GM18519 (cell line): Measurements from ENCODE around the gene SLC19A1.
"Not testable (repeated sequence)": the region's sequence is repeated elsewhere in the genome, so short reads cannot be mapped to it uniquely, and the experiment has no call there.

Experiments used
- ATAC-seq: cut with Tn5 transposase; IDR thresholded peaks from one replicate; pipeline ENCODE4 v1.9.1; 2021; ENCODE audit warnings: mild to moderate bottlenecking, moderate library complexity; ENCODE audit not compliant: unreplicated experiment, low FRiP score

The SLC19A1 gene

DNA sequence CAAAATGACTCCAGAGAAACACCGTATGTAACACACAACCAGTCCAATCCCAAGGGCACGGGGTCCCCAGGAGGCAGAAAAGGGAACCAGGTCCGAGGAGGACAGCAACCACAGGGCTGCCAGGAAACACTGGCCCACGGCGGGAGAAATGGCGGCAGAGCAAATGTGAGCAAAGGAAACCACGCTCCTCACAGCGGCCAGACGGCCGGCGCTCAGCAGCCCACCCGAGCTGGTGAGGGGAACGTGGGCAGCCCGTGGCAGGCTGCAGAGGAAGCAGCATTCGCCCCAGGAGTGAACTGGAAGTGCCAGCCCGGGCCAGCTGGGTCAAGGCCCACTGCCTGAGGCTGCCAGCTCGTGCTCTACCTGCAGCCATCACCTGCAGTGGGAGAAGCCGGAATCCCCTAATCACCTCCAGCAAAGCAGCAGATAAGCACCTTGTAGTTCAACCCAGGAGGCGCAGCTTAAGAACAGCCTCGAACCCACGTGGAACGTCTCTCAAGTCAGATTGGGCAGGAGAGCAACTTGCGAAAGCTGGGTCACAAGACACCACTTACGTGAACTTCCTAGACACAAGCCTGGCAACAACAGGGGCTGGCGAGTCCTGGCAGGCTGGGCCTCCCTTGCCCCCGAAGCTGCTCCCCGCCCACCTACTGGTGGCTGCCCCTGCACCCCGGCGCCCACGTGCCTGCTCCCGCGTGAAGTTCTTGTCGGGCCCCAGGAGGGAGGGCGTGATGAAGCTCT lies 6.7 kb downstream of the SLC19A1 start:
- ATAC-seq, result no peak

DNA sequence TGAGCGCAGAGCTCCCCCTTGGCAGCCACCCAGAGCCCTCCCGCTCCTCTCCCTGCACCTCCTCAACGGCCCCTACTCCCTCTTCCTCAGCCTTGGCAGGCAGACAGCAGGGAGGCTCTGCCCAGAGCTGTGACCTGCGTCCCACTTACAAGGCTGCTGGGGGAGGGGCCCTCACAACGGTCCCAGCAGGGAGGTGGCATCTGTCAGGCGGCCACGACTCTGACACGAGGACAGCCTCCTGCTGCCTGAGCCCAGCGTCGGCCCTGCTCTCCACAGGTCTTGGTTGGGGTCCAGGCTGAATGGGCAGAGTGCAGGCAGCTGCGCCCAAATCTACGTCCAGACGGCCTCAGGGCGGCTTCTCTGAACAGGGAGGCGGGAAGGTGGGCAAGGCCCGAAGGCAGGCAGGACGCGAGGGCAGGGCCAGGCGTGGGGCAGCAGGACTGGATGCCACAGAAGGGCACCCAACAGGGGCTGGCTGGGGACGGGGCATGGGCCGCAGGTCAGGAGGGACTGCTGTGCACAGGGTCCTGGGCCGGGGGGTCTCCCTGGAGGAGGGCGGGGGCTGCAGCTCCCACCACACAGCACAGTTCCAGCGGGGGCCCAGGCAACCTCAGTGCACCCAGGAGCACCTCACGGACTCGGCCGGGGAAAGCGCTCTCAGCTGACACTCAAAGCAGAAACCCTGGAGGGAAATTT lies 7.5 kb downstream of the SLC19A1 start:
- ATAC-seq, result no peak

DNA sequence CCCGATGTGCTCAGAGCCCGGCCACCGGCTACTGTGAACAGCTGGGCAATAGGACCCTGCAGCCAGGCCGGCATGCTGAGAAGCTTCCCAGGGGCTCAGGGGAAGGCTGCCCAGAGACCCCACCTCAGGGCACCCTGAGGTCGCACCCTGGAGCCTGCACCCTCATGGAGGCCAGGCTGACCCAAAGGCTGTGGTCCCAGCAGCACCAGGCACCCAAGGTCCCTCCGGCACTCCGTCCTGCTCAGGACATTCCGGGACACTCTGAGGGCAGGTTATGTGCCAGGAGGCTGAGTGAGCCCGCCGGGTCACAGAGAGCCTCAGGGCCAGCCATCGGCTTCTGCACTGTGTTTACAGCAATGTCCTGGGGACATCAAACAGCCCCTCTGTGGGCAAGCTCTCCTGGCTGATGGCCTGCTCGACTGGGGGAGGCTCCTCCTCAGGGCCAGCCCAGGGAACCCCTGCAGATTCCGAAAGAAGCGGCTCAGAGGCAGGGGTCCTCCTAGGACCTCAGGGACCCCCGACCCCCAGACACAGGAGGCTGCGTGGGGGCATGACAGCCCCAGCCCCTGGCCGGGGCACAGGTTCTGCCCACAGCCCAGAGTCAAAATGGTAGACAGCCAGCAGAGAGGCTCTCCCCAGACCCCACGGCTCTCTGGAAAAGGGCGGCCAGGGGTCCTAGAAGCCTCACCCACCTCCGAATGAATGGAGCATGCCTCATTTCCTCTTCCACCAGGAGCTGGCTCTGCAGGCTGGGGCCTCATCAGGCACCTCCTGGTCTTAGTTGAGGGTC lies 8.2 kb downstream of the SLC19A1 start:
- ATAC-seq, result no peak

DNA sequence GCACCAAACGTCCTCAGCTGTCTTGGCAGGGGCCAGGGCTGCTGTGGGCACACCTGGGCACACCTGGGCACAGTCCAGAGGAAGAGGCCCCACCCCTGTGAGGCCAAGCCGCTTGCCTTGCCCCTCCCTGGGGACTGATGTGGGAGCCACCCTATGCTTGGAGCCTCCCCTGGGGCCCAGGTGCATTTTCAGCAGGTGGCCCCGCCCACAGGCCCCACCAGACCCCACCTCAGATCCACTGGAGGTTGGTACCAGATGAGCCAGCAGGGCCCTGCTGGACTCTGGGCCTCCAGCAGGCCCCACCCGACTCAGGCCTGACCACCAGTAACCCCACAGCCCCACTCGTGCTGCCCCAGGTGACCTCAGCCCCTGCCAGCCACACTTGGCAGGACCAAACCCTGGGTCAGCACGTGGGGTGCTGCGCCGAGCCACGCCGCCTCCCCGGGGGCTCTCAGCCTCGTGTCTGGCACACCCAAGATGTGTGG lies 8.8 kb downstream of the SLC19A1 start:
- no peak for ATAC-seq

DNA sequence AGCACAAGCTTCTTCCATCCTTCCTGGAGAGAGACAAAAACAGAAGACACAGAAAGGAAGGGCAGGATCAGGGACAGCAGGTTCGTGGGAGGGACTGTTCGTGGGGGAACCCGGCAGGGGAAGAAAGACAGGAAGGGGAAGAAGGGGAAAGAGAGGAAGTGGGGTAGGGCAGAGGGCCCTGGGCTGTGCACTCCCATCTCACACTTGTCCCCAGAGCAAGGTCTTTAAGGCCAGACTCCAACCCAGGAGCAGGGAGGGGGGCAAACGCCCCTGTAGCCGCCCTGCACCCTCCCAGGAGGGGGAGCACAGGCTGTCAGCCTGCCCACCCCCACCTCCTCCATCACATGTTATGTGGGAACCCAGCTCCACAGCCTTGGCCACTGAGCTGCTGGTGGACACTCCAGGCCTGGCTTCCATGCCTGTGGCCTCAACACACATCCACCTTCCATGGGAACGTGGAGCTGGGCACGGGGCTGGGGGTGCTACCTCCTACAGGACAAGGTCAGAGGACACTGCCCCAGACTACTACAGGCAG lies 9.3 kb downstream of the SLC19A1 start:
- ATAC-seq, result no peak

DNA sequence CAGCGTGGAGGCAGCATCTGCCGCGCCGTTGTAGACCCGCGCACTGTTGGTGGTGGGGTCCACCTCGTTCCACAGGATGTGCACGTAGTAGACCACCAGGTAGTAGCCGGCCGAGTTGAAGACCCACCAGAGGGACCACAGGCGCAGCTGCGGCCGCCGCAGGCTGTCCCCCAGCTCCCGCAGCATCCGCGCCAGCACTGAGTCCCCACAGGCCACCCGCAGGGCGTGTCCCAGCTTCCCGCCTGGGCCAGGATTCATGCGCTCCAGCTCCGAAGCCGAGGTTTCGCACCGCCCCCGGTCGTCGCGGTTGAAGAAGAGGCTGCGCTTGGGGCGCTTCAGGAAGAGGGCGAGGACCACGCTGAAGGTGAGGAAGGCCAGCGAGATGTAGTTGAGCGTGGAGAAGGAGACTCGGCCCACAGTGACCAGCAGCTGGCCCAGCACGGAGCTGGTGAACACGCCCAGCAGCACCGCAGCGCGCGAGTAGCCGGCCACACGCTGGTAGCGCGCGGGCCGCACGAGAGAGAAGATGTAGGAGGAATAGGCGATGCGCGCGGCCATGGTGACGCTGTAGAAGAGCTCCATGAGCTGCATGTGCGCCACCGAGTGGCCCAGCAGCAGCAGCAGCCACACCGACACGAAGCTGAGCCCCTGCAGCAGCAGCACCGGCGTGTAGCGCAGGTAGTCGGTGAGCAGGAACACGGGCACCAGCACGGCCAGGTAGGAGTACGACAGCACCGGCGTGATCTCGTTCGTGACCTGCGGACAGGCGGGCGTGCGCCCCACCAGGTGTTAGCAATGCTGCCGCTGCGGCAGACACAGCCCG lies 10.6 kb downstream of the SLC19A1 start:
- no peak for ATAC-seq

DNA sequence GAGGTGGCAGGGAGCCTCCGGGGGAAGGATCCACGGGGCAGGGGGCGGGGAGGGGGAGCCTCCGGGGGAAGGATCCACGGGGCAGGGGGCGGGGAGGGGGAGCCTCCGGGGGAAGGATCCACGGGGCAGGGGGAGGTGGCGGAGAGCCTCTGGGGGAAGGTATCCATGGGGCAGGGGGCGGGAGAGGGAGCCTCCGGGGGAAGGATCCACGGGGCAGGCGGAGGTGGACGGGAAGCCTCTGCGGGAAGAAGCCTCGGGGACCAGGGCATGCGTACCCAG lies 11.2 kb downstream of the SLC19A1 start:
- ATAC-seq, result not testable (repeated sequence)

DNA sequence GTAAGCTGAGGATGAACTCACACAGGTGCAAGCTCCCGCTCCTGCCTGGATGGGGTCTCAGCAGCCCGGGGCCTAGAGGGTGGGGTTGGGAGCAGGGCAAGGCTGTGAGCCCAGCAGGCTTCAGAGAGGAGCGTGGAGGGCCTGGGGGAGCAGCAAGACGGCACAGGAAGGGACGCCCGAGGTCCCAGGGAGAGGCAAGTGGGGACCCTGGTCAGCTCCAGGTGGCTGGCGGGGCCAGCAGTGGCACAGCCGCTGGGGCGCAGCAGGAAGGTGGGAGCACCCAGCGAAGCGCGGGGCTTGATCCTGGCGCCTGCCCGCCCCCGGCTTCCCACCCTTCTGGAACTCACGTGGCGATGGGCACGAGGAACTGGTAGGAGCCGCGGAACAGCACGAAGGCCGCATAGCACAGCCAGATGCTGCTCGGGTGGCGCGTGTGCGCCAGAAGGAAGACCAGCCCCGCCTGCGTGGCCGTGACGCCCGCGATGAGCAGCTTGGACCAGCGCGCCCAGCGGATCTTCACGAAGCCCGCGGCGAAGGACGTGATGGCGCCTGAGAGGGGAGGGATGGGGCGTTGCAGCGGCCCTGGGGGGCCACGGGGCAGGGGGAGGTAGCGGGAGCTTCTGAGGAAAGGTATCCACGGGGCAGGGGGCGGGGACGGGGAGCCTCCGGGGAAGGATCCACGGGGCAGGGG lies 11.7 kb downstream of the SLC19A1 start:
- no peak for ATAC-seq

DNA sequence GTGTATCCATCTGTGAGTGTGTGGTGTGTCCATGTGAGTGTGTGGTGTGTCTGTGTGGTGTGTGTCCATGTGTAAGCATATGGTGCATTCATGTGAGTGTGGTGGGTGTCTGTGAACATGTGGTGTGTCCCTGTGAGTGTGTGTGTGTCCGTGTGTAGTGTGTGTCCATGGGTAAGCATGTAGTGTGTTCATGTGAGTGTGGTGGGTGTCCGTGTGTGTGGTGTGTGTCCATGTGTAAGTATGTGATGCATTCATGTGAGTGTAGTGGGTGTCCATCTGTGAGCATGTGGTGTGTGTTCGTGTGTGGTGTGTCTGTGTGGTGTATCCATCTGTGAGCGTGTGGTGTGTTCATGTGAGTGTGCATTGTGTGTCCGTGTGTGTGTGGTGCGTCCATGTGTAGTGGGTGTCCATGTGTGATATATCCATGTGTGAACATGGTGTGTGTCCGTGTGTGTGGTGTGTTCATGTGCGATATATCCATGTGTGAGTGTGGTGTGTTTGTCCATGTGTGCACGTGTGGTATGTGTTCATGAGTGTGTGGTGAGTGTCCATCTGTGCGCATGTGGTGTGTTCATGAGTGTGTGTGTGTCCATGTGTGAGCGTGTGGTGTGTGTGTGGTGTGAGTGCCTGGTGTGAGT lies 12.3 kb downstream of the SLC19A1 start:
- no peak for ATAC-seq

DNA sequence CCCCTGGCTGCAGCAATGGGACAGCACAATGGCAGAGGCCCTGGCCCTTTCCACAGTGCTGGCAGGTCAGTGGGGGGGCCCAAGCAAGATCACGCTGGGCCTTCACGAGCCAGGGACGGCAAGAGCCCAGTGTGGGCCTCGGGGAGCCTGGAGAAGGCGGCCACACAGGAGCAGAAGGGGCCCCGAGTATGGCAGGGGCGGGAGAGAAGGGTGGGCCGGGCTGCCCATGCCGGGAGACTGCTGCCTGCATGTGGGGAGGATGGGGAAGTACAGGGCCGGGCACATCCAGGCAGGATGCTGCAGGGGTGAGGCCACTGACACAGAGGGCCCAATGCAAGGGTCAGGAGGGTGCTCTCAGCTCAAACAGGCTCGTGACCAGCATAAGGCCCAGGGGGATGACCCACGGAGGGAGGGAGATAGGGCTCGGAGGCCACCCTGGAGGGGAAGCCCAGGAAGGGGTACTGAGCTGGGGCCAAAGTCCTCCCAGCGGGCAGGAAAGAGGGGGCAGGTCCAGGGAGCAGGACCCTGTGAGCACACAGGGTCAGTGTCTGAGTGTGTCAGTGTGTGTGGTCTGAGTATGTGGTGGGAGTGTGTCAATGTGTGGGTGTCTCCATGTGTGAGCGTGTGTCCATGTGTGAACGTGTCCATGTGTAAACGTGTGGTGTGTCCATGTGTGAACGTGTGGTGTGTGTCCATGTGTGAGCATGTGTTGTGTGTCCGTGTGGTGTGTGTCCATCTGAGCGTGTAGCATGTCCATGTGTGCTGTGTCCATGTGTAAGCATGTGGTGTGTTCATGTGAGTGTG lies 13.1 kb downstream of the SLC19A1 start:
- ATAC-seq, result no peak

DNA sequence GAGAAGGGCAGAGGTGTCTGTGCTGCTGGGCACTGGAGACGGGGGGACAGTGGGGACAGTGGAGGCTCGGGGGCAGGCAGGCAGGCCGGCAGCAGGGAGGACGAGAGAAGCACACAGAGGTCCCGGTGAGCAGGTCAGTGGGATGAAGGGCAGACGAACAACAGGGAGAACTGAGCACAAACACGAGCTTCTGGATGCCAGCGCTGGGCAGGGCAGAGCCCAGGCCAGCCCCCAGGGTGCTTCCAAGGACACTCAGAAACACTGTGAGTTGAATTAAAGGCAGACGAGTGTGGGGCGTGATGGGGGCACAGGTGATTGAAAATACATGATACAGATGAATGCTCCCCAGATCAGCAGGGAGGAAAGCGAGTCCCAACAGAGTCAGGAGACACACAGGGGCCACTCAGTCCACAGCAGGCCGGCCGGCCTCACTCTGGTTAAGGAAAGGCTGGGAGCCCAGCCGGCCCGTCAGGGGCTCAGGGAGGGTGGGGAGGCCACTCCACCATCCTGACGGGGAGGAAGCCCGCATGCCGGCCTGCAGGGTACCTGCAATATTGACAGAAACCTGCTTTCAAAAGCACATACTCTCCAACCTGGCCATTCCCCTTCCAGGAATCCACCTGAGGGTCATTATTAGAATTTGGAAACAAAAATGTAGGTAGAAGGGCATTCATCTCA lies 14.1 kb downstream of the SLC19A1 start:
- ATAC-seq, result no peak

DNA sequence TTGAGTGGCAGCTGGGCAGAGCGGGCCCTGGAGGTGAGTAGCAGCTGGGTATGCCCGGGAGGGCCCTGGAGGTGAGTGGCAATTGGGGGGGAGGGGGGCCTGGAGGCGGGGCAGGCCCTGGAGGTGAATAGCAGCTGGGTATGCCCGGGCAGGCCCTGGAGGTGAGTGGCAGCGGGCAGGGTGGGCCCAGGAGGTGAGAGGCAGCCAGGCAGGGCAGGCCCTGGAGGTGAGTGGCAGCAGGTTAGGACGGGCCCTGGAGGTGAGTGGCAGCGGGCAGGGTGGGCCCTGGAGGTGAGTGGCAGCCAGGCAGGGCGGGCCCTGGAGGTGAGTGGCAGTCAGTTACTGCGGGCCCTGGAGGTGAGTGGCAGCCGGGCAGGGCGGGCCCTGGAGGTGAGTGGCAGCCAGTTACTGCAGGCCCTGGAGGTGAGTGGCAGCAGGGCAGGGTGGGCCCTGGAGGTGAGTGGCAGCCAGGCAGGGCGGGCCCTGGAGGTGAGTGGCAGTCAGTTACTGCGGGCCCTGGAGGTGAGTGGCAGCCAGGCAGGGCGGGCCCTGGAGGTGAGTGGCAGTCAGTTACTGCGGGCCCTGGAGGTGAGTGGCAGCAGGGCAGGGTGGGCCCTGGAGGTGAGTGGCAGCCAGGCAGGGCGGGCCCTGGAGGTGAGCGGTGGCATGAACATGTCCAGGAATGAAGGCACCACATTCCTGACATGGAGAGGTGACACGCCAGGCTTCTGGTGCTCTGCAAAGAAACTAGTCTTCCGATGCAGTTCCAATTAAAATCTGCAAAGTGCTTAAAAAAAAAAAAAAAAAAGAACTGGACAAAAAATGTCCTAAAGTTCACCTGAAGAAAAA lies 14.9 kb downstream of the SLC19A1 start:
- not testable (repeated sequence) for ATAC-seq

DNA sequence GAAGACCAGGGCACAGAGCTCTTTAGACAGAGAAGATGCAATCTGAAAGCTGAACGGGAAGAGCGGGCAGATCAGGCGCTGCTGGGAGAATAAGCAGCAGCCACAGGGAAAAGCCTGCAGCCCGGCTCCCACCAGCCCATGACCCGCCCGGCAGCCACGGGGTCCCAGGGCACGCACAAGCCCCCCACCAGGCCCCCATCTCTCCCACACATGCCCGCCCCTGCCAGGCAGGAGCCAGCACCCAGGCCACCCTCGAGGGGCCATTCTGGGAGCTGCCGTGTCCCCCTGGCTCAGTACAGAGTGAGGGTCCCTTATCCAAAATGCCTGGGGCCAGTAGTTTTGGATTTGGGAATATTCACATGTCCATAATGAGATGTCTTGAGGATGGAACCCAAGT lies 16.3 kb downstream of the SLC19A1 start:
- ATAC-seq, result no peak

DNA sequence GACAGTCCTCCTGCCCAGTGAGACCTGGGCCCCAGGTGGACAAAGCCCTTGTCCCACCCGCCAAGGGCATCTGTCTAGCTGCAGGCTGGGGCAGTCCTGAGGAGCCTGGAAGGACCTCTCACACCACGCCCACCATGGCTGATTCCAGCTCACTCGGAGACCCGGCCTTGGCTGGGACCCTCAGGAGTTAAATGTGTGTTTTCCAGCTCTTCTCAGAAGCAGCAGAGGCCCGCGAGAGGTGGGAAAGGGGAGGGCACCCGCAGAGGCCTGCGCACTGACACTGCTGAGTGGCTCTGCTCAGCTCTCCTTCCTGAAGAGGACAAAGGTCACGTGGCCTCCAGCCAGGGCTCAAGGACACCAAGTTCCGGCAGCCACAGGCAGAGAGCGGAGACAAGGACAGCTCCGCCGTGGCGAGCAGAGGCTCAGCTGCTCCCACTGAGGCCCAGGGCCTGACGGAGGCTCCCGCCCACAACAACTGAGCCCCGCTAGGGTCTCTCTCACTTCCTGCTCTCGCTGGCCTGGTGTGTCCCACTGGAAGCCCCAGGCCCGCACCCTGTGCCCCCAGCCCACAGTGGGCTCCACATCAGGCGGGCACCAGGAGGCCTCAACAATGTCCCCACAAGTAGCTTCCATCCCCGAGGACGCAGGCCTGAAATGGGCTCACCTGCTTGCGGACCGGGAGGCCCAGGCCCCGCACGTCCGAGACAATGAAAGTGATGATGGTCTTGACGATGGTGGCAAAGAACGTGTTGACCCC lies 16.9 kb downstream of the SLC19A1 start:
- no peak for ATAC-seq

DNA sequence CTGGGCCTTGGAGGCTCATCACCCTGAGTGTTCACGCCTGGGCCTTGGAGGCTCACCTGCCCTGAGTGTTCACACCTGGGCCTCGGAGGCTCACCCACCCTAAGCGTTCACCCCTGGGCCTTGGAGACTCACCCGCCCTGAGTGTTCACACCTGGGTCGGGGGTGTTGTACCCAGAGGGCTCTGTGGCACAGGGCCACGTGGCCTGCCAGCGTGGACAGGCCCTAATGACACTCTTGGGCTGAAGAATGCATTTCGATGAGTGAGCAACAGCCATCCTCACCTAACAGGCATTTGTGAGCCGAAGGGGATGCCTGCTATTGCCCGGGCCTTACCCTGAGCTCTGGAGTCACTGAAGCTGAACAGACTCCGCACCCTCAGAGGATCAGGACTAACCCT lies 17.5 kb downstream of the SLC19A1 start:
- no peak for ATAC-seq

DNA sequence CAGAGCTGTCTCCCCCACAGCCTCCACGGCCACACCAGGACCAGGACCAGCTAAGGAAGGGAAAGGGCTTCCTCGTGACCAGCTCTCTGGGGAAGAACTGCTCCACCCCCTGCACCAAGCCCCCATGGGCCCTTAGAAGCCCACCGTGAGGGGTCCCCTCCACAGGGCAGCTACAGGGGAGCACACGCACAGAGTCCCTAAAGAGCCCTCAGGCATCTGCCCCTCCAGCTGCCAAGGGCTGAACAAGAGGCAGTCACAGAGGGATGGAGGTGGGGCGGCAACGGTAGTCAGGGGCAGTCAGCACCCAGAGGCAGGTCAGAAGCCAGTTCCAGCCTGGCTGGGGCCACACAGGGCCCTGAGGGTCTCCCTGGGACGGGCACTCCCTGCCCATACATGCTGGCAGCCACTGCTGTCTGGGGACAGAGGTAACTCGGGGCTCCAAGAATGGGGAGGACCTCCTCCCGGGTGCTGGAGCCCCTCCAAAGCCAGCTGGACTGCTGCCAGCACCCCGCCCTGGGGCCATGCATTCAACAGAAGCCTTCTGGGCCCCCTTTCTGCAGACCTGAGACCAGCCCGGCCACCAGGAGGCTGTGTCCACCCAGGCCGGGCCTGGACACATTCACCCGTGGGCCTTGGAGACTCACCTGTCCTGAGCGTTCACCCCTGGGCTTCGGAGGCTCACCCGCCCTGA lies 18.7 kb downstream of the SLC19A1 start:
- no peak for ATAC-seq
